Liver (tissue), 9 donors: ENCODE results near the gene LRRC74A. TPM values are rescaled to one million over a fixed set of nuclear protein-coding genes. Genes with fewer than 3 reads are reported as not detected.

Experiments
- DNase-seq: peaks from one replicate; pipeline ENCODE4 v3.0.0-alpha.2; 2017; ENCODE audit warnings: low spot score
- H3K27ac ChIP-seq, 2 donors: one replicate each; pipeline ENCODE4 v1.7.0; 2013; ENCODE audit warnings: inconsistent platforms in 2 of 2, low read length in 2 of 2, control low read depth in 1 of 2, low read depth in 1 of 2, mild to moderate bottlenecking in 1 of 2
- H3K27me3 ChIP-seq, 4 donors: one replicate each; pipeline versions ENCODE4 v1.6.1 to v1.7.0; 2013; ENCODE audit warnings: low read length in 3 of 4, inconsistent platforms in 1 of 4, mild to moderate bottlenecking in 1 of 4, moderate library complexity in 1 of 4; ENCODE audit not compliant: control insufficient read depth in 4 of 4, insufficient read depth in 4 of 4
- H3K36me3 ChIP-seq, 4 donors: one replicate each; pipeline versions ENCODE4 v1.6.1 to v1.7.0; 2013; ENCODE audit warnings: low read length in 3 of 4, mild to moderate bottlenecking in 3 of 4, low read depth in 1 of 4, moderate library complexity in 1 of 4; ENCODE audit not compliant: control insufficient read depth in 4 of 4, insufficient read depth in 3 of 4
- H3K4me1 ChIP-seq, 4 donors: one replicate each; pipeline versions ENCODE4 v1.6.1 to v1.7.0; 2013; ENCODE audit warnings: low read length in 3 of 4, mild to moderate bottlenecking in 3 of 4, moderate library complexity in 1 of 4; ENCODE audit not compliant: control insufficient read depth in 4 of 4, insufficient read depth in 4 of 4
- H3K4me3 ChIP-seq, 3 donors: one replicate each; pipeline versions ENCODE4 v1.6.1 to v1.7.0; 2013; ENCODE audit warnings: low read length in 3 of 3, control low read depth in 1 of 3, low read depth in 1 of 3, mild to moderate bottlenecking in 1 of 3
- H3K9ac ChIP-seq, 2 donors: one replicate each; pipeline ENCODE4 v1.7.0; 2013; ENCODE audit warnings: low read length in 2 of 2, mild to moderate bottlenecking in 2 of 2, moderate library complexity in 2 of 2, control low read depth in 1 of 2, low read depth in 1 of 2
- H3K9me3 ChIP-seq, 4 donors: one replicate each; pipeline versions ENCODE4 v1.6.1 to v1.7.0; 2013; ENCODE audit warnings: low read length in 3 of 4; ENCODE audit not compliant: control insufficient read depth in 4 of 4
- CTCF ChIP-seq: fragments of 150-350 bp; IDR thresholded peaks from 2 replicates; pipeline ENCODE4 v1.5.1; 2017; ENCODE audit warnings: improper control_type of control experiment, low read depth, low read length; ENCODE audit not compliant: missing input control
- EGR1 ChIP-seq, 2 donors: IDR thresholded peaks; 2 replicates each; pipeline ENCODE4 v1.6.1; 2016 to 2018; ENCODE audit warnings: antibody characterized with exemption in 2 of 2, low read depth in 2 of 2
- FOXA1 ChIP-seq: IDR thresholded peaks from 2 replicates; pipeline ENCODE4 v1.6.1; 2016; ENCODE audit warnings: antibody characterized with exemption
- GABPA ChIP-seq, 2 donors: IDR thresholded peaks in 1 of 2; conservative IDR thresholded peaks in 1 of 2; 2 replicates each; pipeline ENCODE4 v1.6.1; 2016; ENCODE audit warnings: antibody characterized with exemption in 2 of 2, mild to moderate bottlenecking in 1 of 2, moderate library complexity in 1 of 2
- HNF4A ChIP-seq, 2 donors: conservative IDR thresholded peaks; 2 replicates each; pipeline ENCODE4 v1.6.1; 2016; ENCODE audit warnings: antibody characterized with exemption in 2 of 2, mild to moderate bottlenecking in 2 of 2
- JUND ChIP-seq, 2 donors: IDR thresholded peaks; 2 replicates each; pipeline ENCODE4 v1.6.1; 2016; ENCODE audit warnings: antibody characterized with exemption in 2 of 2
- NR2F2 ChIP-seq: IDR thresholded peaks from 2 replicates; pipeline ENCODE4 v1.6.1; 2016; ENCODE audit warnings: antibody characterized with exemption
- RAD21 ChIP-seq, 2 donors: IDR thresholded peaks; 2 replicates each; pipeline ENCODE4 v1.6.1; 2016; ENCODE audit warnings: antibody characterized with exemption in 2 of 2, mild to moderate bottlenecking in 2 of 2
- REST ChIP-seq: IDR thresholded peaks from 2 replicates; pipeline ENCODE4 v1.6.1; 2016; ENCODE audit warnings: antibody characterized with exemption, mild to moderate bottlenecking
- RXRA ChIP-seq, 2 donors: IDR thresholded peaks; 2 replicates each; pipeline ENCODE4 v1.6.1; 2017 to 2018; ENCODE audit warnings: antibody characterized with exemption in 2 of 2, mild to moderate bottlenecking in 1 of 2
- SP1 ChIP-seq: IDR thresholded peaks from 2 replicates; pipeline ENCODE4 v1.6.1; 2018; ENCODE audit warnings: antibody characterized with exemption, mild to moderate bottlenecking
- TAF1 ChIP-seq: conservative IDR thresholded peaks from 2 replicates; pipeline ENCODE4 v1.6.1; 2016; ENCODE audit warnings: antibody characterized with exemption, mild to moderate bottlenecking
- WGBS: extraction: QIAGEN DNeasy Blood & Tissue Kit; methylation state at CpG from one replicate; pipeline ENCODE4 v1.1.7; 2013; 5-methylcytosine and 5-hydroxymethylcytosine counted together
- polyA plus RNA-seq, 2 donors: library from polyadenylated mRNA; stranded (reverse) in 1 of 2; unstranded in 1 of 2; fragments of 200-250 nt in 1 of 2; fragments of >200 nt in 1 of 2; fragmentation: Nextera tagmentation in 1 of 2; extraction: Ambion mirVana in 1 of 2; gene quantifications; one replicate each; pipeline versions ENCODE4 v1.2.1 to v1.2.3, GENCODE V29; 2013 to 2015
- total RNA-seq, 2 donors: library from RNA; depleted of rRNA; stranded (reverse); fragments of >200 nt; gene quantifications; one replicate each; pipeline ENCODE4 v1.2.3, GENCODE V29; 2014
- TF ChIP-seq, protein P1 (sequence below): IDR thresholded peaks from 2 replicates; pipeline ENCODE4 v1.6.1; 2016; ENCODE audit warnings: antibody characterized with exemption
- TF ChIP-seq, protein P2 (sequence below): IDR thresholded peaks from 2 replicates; pipeline ENCODE4 v1.6.1; 2016; ENCODE audit warnings: antibody characterized with exemption
- donor health status: healthy.
- donor health status: healthy.
- donor health status: healthy.
- donor health status: healthy.
- donor health status: healthy.

LRRC74A gene
- total and polyA plus RNA-seq, 4 donors = not detected

GRCh38 chr14:76902591-76902990, 76.4 kb downstream of the LRRC74A start (continued):
- no peak for TF ChIP-seq TAF1

DNA sequence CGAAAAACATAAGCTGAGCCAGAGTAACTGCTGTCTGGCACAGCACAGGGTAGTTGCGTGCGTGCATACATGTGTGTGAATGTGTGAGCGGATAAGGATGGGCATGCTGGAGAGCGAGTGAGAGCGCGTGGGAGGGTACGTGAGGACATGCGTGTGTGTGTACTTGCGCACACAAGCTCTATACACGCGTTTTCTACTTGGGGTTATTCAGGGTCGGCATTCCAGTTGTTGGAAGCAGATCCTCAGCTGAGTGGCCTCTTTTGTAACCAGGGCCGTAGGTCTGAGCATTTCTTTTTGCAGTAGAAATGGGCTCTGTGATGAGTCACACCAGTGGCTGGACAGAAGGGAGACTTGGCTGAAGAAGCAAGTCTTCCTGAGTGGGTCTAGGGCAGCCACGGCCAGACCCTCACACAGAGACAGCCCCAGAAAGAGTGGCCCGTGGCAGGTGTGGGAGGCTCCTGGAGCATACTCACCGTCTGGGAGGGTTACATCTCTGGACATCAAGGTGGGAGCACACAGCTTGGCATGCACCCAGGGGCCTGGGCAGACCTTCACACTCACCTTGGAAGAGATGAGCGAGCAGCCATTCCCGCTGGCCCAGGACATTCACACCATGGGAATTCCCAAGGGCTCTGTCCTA, 78.0 kb downstream of the LRRC74A start:
- TF ChIP-seq JUND (IDR thresholded peaks at IDR 0.05) = peak in 1 of 2 donors; percentile 45
- TF ChIP-seq NR2F2 = peak; percentile 48
- TF ChIP-seq RXRA (IDR thresholded peaks at IDR 0.05) = peak in 1 of 2 donors; percentile 58
- TF ChIP-seq HNF4A (conservative IDR thresholded peaks at IDR 0.05) = no peak
- peak; percentile 31 for TF ChIP-seq SP1
- TF ChIP-seq REST = no peak
- no peak for DNase-seq
- Histone ChIP-seq H3K9ac (no peak overlapping the region), H3K4me1 (no peaks in the 10 kb centered on the region), H3K27me3 (no peaks in the 10 kb centered on the region), H3K27ac (peak overlapping the region in 1 of 2 donors; percentile 43), H3K9me3 (no peaks in the 10 kb centered on the region), H3K36me3 (no peaks in the 10 kb centered on the region), H3K4me3 (no peak overlapping the region)
- 83% methylated on average over 19 of the region's 19 CpGs for WGBS

DNA sequence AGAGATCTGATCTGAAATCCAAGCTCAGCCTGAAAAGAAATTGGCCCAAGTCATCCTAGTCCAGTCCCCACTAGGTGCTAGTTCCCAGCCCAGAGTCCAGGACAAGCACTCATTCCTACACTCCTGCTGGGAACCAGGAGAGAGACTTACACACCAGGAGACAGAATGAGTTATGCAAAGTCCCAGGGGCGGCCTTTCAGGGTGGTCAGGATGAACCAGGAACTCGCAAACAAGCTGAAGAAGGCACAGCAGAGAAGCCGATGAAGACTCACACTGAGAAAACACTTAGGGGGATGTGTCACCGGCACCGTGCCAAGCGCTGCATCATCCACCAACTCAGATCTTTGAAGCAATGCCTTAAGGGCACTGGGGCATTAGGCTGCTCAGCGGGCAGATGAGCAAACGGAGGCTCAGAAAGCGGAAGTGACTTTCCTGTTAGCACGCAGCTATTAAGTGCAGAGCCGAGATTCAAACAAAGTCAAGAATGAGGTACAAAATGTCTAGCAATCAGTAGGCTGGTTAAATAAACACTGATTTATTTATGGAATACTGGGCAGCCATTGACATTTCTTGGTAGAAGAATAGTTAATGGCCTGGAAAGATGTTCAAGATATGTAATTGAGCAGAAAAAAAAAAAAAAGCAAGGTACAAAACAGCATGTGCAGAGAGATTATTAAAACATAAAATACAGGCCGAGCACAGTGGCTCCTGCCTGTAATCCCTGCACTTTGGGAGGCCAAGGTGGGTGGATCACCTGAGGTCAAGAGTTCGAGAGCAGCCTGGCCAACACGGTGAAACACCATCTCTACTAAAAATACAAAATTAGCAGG, 78.7 kb downstream of the LRRC74A start:
- H3K9ac ChIP-seq = no peak overlapping the region
- no peaks in the 10 kb centered on the region for H3K4me1 ChIP-seq
- no peaks in the 10 kb centered on the region for H3K27me3 ChIP-seq
- no peaks in the 10 kb centered on the region for H3K9me3 ChIP-seq
- peak overlapping the region in 1 of 2 donors; percentile 43 for H3K27ac ChIP-seq
- no peak overlapping the region for H3K4me3 ChIP-seq
- no peak for DNase-seq
- TF ChIP-seq EGR1 (IDR thresholded peaks at IDR 0.05; ENCODE audit: low read depth in 2 of 2) (no peak), JUND (IDR thresholded peaks at IDR 0.05) (no peak), NR2F2 (no peak), SP1 (no peak), RXRA (IDR thresholded peaks at IDR 0.05) (no peak), REST (no peak), TAF1 (no peak), GABPA (IDR thresholded peaks at IDR 0.05 in 1 of 2, conservative IDR thresholded peaks at IDR 0.05 in 1 of 2) (no peak), CTCF (no peak), RAD21 (IDR thresholded peaks at IDR 0.05) (no peak), FOXA1 (no peak), HNF4A (conservative IDR thresholded peaks at IDR 0.05) (no peak)
- TF ChIP-seq, protein P1, sequence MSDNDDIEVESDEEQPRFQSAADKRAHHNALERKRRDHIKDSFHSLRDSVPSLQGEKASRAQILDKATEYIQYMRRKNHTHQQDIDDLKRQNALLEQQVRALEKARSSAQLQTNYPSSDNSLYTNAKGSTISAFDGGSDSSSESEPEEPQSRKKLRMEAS = no peak
- TF ChIP-seq, protein P2, sequence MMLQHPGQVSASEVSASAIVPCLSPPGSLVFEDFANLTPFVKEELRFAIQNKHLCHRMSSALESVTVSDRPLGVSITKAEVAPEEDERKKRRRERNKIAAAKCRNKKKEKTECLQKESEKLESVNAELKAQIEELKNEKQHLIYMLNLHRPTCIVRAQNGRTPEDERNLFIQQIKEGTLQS = no peak
- WGBS = 66% methylated on average over 14 of the region's 14 CpGs
- H3K36me3 ChIP-seq = no peaks in the 10 kb centered on the region
